Smooth muscle cell (in vitro differentiated cells): Measurements from ENCODE around the gene SYNGR4. TPM values are rescaled to one million over a fixed set of nuclear protein-coding genes. Genes with fewer than 3 reads are reported as not detected.

Source experiments
- DNase-seq: peaks from one replicate; lab custom pipeline; 2025; ENCODE audit not compliant: unreplicated experiment; lab: John Stamatoyannopoulos, UW
- H2AFZ ChIP-seq: fragments of 200-600 bp; sonication (generic); 2 replicates; pipeline ENCODE4 v1.6.0; 2016; ENCODE audit warnings: antibody characterized with exemption, low read depth, mild to moderate bottlenecking
- H3F3A ChIP-seq: fragments of 200-600 bp; sonication (generic); 2 replicates; pipeline ENCODE4 v1.6.0; 2017; ENCODE audit warnings: antibody characterized with exemption, low read depth
- H3K27ac ChIP-seq: fragments of 200-600 bp; sonication (generic); 2 replicates; pipeline ENCODE4 v1.5.1; 2016; ENCODE audit warnings: low read depth, mild to moderate bottlenecking
- H3K27me3 ChIP-seq: fragments of 200-600 bp; sonication (generic); 2 replicates; pipeline ENCODE4 v1.6.1; 2016; ENCODE audit warnings: low read depth, mild to moderate bottlenecking
- H3K36me3 ChIP-seq: fragments of 200-600 bp; sonication (generic); 2 replicates; pipeline ENCODE4 v1.5.1; 2016; ENCODE audit warnings: low read depth
- H3K4me1 ChIP-seq: fragments of 200-600 bp; sonication (generic); 2 replicates; pipeline ENCODE4 v1.5.1; 2016; ENCODE audit warnings: low read depth
- H3K4me2 ChIP-seq: fragments of 200-600 bp; sonication (generic); 2 replicates; pipeline ENCODE4 v1.6.0; 2016; ENCODE audit warnings: mild to moderate bottlenecking
- H3K4me3 ChIP-seq: fragments of 200-600 bp; sonication (generic); 2 replicates; pipeline ENCODE4 v1.5.1; 2016; ENCODE audit warnings: mild to moderate bottlenecking
- H3K79me2 ChIP-seq: fragments of 200-600 bp; sonication (generic); 2 replicates; pipeline ENCODE4 v1.6.0; 2016; ENCODE audit warnings: low read depth, mild to moderate bottlenecking
- H3K9ac ChIP-seq: fragments of 200-600 bp; sonication (generic); 2 replicates; pipeline ENCODE4 v1.6.0; 2016; ENCODE audit warnings: low read depth
- H3K9me3 ChIP-seq: fragments of 200-600 bp; sonication (generic); replicated peaks from 2 replicates; pipeline ENCODE4 v1.5.1; 2016; ENCODE audit warnings: low read depth
- H4K20me1 ChIP-seq: fragments of 200-600 bp; sonication (generic); 2 replicates; pipeline ENCODE4 v1.6.0; 2016; ENCODE audit warnings: low read depth
- WGBS: methylation state at CpG from one replicate; pipeline ENCODE4 v1.1.7; 2016; ENCODE audit warnings: low lambda C conversion rate; 5-methylcytosine and 5-hydroxymethylcytosine counted together
- polyA plus RNA-seq: library from polyadenylated mRNA; unstranded; fragments of >200 nt; fragmentation: Nextera tagmentation; extraction: Ambion mirVana; gene quantifications from 2 replicates; pipeline ENCODE4 v1.2.1, GENCODE V29; 2016
- total RNA-seq: library from RNA; depleted of rRNA; stranded (reverse); fragments of >200 nt; gene quantifications from 2 replicates; pipeline ENCODE4 v1.2.3, GENCODE V29; 2014
- TF ChIP-seq, protein P1 (sequence below): fragments of 200-600 bp; sonication (generic); IDR thresholded peaks from 2 replicates; pipeline ENCODE4 v1.5.1; 2017; ENCODE audit warnings: borderline replicate concordance, mild to moderate bottlenecking, antibody characterized with exemption; ENCODE audit not compliant: insufficient read depth, poor library complexity, severe bottlenecking

The SYNGR4 gene
- total and polyA plus RNA-seq, 2 experiments from 2014 or later, result not detected

- WGBS, result 51% methylated on average over 17 of the region's 22 CpGs
- Histone ChIP-seq H3K36me3 (no peaks in the 10 kb centered on the region), H2AFZ (peak overlapping the region; percentile 69), H3K27me3 (no peaks in the 10 kb centered on the region), H3K9me3 (no peaks in the 10 kb centered on the region), H3K4me3 (peak overlapping the region; percentile 54), H3K4me2 (peak overlapping the region; percentile 100), H3K4me1 (peaks cover 30% of the 10 kb centered on the region), H3K79me2 (no peaks in the 10 kb centered on the region), H3F3A (peaks cover 14% of the 10 kb centered on the region), H4K20me1 (peaks cover 7% of the 10 kb centered on the region), H3K9ac (peak overlapping the region; percentile 39), H3K27ac (peak overlapping the region; percentile 12)
- TF ChIP-seq, protein P1, sequence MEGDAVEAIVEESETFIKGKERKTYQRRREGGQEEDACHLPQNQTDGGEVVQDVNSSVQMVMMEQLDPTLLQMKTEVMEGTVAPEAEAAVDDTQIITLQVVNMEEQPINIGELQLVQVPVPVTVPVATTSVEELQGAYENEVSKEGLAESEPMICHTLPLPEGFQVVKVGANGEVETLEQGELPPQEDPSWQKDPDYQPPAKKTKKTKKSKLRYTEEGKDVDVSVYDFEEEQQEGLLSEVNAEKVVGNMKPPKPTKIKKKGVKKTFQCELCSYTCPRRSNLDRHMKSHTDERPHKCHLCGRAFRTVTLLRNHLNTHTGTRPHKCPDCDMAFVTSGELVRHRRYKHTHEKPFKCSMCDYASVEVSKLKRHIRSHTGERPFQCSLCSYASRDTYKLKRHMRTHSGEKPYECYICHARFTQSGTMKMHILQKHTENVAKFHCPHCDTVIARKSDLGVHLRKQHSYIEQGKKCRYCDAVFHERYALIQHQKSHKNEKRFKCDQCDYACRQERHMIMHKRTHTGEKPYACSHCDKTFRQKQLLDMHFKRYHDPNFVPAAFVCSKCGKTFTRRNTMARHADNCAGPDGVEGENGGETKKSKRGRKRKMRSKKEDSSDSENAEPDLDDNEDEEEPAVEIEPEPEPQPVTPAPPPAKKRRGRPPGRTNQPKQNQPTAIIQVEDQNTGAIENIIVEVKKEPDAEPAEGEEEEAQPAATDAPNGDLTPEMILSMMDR, result no peak
- no peak for DNase-seq
Observed at GRCh38 chr19:48397263-48398101, 33.3 kb downstream of the SYNGR4 start.

DNA sequence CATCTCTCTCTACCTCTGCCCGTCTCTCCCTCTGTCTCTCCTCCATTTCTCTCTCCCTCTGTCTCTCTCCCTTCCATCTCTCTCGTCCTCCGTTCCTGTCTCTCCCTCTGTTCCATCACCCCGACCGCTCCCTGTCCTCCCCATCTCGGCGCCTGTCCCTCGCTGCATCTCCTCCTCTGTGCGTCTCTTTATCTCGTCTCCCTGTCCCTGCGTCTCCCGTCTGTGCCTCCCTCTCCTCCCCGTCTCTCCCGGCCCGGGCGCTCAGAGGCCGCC, 33.9 kb downstream of the SYNGR4 start:
- Histone ChIP-seq H3F3A (peaks cover 14% of the 10 kb centered on the region), H3K36me3 (no peaks in the 10 kb centered on the region), H3K27me3 (no peaks in the 10 kb centered on the region), H3K79me2 (no peaks in the 10 kb centered on the region), H3K9ac (peak overlapping the region; percentile 39), H3K4me3 (peak overlapping the region; percentile 54), H2AFZ (peak overlapping the region; percentile 69), H3K4me1 (peaks cover 29% of the 10 kb centered on the region), H3K4me2 (peak overlapping the region; percentile 100), H3K27ac (peak overlapping the region; percentile 12), H3K9me3 (no peaks in the 10 kb centered on the region), H4K20me1 (peaks cover 7% of the 10 kb centered on the region)
- TF ChIP-seq, protein P1, result no peak
- WGBS, result 2% methylated on average over 16 of the region's 17 CpGs
- DNase-seq, result no peak

- Histone ChIP-seq H2AFZ (peak overlapping the region; percentile 69), H3F3A (peaks cover 14% of the 10 kb centered on the region), H3K4me2 (peak overlapping the region; percentile 100), H3K36me3 (no peaks in the 10 kb centered on the region), H3K27me3 (no peaks in the 10 kb centered on the region), H3K27ac (no peak overlapping the region), H3K4me3 (peak overlapping the region; percentile 54), H3K4me1 (peaks cover 24% of the 10 kb centered on the region), H4K20me1 (peaks cover 7% of the 10 kb centered on the region), H3K9ac (no peak overlapping the region), H3K9me3 (no peaks in the 10 kb centered on the region), H3K79me2 (no peaks in the 10 kb centered on the region)
- TF ChIP-seq, protein P1, result no peak
- DNase-seq, result peak; percentile 39
- WGBS, result 15% methylated on average over 41 of the region's 104 CpGs
Observed at GRCh38 chr19:48398375-48399235, 34.4 kb downstream of the SYNGR4 start.
